Endothelial cell (in vitro differentiated cells): ENCODE data around the gene ATXN7L1. TPM values are rescaled to one million over a fixed set of nuclear protein-coding genes. Genes with fewer than 3 reads are reported as not detected.
A peak's percentile ranks its signal among the peaks of the same experiment; 100 is the strongest.

Experiments
- DNase-seq: peaks from one replicate; pipeline ENCODE4 v3.0.0; 2021; ENCODE audit warnings: low spot score
- H3K27ac Mint-ChIP-seq: one replicate; pipeline ENCODE4 v1.8.0; 2021; ENCODE audit warnings: mixed read lengths, inconsistent platforms; ENCODE audit not compliant: unreplicated experiment
- H3K27me3 Mint-ChIP-seq: one replicate; pipeline ENCODE4 v1.8.0; 2021; ENCODE audit warnings: mild to moderate bottlenecking, moderate library complexity, mixed read lengths, inconsistent platforms; ENCODE audit not compliant: unreplicated experiment
- H3K36me3 Mint-ChIP-seq: one replicate; pipeline ENCODE4 v1.8.0; 2021; ENCODE audit warnings: mild to moderate bottlenecking, low read depth, mixed read lengths, inconsistent platforms; ENCODE audit not compliant: unreplicated experiment
- H3K4me1 Mint-ChIP-seq: one replicate; pipeline ENCODE4 v1.8.0; 2021; ENCODE audit warnings: mild to moderate bottlenecking, mixed read lengths, inconsistent platforms; ENCODE audit not compliant: unreplicated experiment
- H3K4me3 Mint-ChIP-seq: one replicate; pipeline ENCODE4 v1.8.0; 2021; ENCODE audit warnings: mild to moderate bottlenecking, mixed read lengths, inconsistent platforms; ENCODE audit not compliant: unreplicated experiment
- H3K9me3 Mint-ChIP-seq: one replicate; pipeline ENCODE4 v1.8.0; 2021; ENCODE audit warnings: mixed read lengths, inconsistent platforms; ENCODE audit not compliant: unreplicated experiment
- total RNA-seq: library from RNA; stranded (reverse); fragmentation: NEBNext Ultra II Directional; extraction: Animal tissue kit (Norgen Biotek cat#: 25700); gene quantifications from one replicate; pipeline ENCODE4 v1.2.1, GENCODE V29; 2021; ENCODE audit not compliant: unreplicated experiment
- TF ChIP-seq, protein P1 (sequence below): fragments of 200-600 bp; sonication (generic); IDR thresholded peaks from one replicate; pipeline ENCODE4 v1.5.0; 2021; ENCODE audit warnings: antibody characterized with exemption; ENCODE audit not compliant: unreplicated experiment

The ATXN7L1 gene
- total RNA-seq, 1 donor from 2014 or later, result 18.4 TPM

DNA sequence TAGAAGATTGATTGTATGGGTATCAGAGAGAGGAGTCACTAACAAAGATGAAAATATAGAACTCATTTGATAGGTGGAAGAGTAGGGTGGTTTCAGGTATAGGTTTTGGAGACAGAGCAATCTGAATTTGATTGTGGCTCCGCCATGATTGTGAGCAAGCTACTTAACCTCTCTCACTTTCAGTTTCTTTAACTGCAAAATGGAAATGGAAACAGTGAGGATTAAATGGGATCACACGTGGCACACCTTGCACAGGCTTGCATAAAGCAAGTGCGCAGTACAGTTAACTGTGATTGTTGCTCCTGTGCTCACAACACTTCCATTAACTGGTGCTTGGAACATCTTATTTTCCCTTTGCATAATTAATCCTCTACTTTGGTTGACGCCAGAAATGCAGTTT lies 54.9 kb downstream of the ATXN7L1 start:
- H3K4me3 Mint-ChIP-seq, result no peak overlapping the region
- no peak for DNase-seq
- H3K36me3 Mint-ChIP-seq, result peaks cover 4% of the 10 kb centered on the region
- TF ChIP-seq, protein P1, sequence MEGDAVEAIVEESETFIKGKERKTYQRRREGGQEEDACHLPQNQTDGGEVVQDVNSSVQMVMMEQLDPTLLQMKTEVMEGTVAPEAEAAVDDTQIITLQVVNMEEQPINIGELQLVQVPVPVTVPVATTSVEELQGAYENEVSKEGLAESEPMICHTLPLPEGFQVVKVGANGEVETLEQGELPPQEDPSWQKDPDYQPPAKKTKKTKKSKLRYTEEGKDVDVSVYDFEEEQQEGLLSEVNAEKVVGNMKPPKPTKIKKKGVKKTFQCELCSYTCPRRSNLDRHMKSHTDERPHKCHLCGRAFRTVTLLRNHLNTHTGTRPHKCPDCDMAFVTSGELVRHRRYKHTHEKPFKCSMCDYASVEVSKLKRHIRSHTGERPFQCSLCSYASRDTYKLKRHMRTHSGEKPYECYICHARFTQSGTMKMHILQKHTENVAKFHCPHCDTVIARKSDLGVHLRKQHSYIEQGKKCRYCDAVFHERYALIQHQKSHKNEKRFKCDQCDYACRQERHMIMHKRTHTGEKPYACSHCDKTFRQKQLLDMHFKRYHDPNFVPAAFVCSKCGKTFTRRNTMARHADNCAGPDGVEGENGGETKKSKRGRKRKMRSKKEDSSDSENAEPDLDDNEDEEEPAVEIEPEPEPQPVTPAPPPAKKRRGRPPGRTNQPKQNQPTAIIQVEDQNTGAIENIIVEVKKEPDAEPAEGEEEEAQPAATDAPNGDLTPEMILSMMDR, result no peak
- H3K27ac Mint-ChIP-seq, result peak overlapping the region; percentile 48
- H3K4me1 Mint-ChIP-seq, result peaks cover 13% of the 10 kb centered on the region
- H3K27me3 Mint-ChIP-seq, result no peaks in the 10 kb centered on the region
- H3K9me3 Mint-ChIP-seq, result no peaks in the 10 kb centered on the region

DNA sequence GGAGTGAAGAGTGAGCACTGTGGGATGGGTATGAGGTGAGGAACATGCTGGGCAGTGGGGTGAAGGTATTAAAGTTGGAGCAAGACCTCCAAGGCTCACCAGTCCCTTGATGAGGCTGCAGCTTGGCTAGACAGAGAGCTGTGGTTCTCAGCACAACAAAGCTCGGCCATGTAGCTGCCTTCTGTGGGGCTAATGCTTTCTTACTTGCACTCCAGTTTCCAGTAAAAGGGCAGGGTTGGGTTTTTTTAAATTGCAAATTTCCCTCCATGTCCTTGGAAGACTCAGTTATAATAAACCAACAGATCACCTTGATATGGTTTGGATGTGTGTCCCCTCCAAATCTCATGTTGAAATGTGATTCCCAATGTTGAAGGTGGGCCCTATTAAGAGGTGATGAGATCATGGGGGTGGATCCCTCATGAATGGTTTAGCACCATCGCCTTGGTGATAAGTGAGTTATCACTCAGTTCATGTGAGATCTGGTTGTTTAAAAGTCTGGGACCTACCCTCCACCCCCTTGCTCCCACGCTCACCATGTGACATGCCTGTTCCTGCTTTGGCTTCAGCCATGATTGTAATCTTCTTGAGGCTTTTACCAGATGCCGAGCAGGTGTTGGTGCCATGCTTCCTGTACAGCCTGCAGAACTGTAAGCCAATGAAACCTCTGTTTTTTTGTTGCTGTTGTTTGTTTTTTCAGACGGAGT lies 55.9 kb downstream of the ATXN7L1 start:
- TF ChIP-seq, protein P1, result no peak
- Mint-ChIP-seq H3K36me3 (peaks cover 4% of the 10 kb centered on the region), H3K4me1 (peaks cover 21% of the 10 kb centered on the region), H3K4me3 (no peak overlapping the region), H3K9me3 (no peaks in the 10 kb centered on the region), H3K27ac (no peak overlapping the region), H3K27me3 (no peaks in the 10 kb centered on the region)
- no peak for DNase-seq

DNA sequence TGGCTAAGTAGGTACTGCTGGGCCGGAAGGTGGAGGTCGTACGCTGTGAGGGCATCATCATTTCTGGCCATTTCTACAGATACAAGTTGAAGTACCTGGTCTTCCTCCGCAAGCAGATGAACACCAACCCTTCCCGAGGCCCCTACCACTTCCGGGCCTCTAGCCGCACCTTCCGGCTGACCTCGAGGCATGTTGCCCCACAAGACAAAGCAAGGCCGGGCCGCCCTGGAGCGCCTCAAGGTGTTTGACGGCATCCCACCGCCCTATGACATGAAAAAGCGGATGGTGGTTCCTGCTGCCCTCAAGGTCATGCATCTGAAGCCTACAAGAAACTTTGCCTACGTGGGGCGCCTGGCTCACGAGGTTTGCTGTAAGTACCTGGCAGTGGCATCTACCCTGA lies 56.8 kb downstream of the ATXN7L1 start:
- TF ChIP-seq, protein P1, result no peak
- Mint-ChIP-seq H3K9me3 (no peaks in the 10 kb centered on the region), H3K27me3 (no peaks in the 10 kb centered on the region), H3K27ac (no peak overlapping the region), H3K36me3 (peaks cover 4% of the 10 kb centered on the region), H3K4me3 (no peak overlapping the region), H3K4me1 (peaks cover 26% of the 10 kb centered on the region)
- no peak for DNase-seq

DNA sequence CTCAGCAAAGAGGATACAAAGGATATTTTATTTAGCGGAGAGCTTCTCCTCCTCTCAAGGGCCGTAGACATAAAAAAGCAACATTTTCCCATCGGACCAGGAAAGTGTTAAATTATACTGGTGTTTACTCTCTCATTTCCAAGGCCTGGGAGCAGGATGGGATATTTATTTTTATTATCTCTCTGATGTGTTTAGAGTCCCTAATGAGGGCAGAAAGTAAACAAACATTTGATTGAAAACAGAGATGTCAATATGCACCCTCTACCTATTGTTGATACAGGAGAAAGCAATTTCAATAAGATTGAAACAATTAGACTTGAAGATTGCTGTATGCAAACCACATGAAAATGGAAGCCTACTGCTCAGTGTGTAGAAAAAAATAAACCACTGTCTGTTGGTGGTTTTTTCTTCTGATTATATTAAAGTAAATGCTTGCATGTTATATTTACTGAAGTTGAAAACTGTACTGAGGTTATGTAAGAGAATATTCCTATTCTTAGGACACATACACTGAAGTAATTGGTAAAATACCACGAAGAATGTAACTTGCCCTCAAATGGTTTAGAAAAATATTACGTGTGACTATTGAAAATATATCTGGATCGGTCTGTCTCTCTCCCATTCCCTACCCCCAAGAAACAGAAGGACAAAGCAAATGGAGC lies 59.3 kb downstream of the ATXN7L1 start:
- Mint-ChIP-seq H3K4me3 (no peak overlapping the region), H3K9me3 (no peaks in the 10 kb centered on the region), H3K27me3 (no peaks in the 10 kb centered on the region), H3K27ac (no peak overlapping the region), H3K4me1 (peaks cover 29% of the 10 kb centered on the region), H3K36me3 (peaks cover 4% of the 10 kb centered on the region)
- TF ChIP-seq, protein P1, result no peak
- no peak for DNase-seq

DNA sequence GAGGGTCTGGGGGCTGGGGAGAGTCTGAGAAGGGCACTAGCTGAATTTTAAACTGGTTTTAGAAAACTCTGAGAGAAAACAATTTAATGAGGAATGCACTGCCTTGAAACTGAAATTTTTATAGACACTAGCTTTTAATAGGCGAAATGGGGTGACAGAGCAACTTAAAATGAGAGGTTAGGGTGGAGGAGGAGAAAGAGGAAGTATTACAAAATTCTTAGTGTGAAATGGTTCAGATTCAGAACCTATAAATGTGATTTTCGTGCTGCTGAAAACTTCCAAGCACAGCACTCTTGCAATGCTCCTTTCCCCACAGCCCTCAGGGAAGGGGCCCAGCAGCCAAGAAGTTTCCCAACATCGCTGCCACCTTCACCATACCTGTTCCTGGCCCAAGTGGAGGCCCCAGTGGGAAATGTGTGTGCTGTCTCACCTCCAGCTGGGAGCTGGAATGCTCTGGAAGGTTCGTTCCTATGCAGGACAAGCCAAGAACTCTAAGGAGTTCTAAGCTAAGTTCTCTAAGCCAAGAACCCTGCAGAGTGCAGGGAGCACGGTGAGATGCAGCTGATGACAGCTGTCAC lies 60.0 kb downstream of the ATXN7L1 start:
- TF ChIP-seq, protein P1, result no peak
- DNase-seq, result no peak
- Mint-ChIP-seq H3K36me3 (peaks cover 4% of the 10 kb centered on the region), H3K27me3 (peaks cover 1% of the 10 kb centered on the region), H3K4me1 (peaks cover 29% of the 10 kb centered on the region), H3K4me3 (no peak overlapping the region), H3K27ac (no peak overlapping the region), H3K9me3 (no peaks in the 10 kb centered on the region)
